Superior temporal gyrus (tissue), 1 donor: ENCODE data around the gene LSM2.
"Not testable (repeated sequence)": the region's sequence is repeated elsewhere in the genome, so short reads cannot be mapped to it uniquely, and the experiment has no call there.

Experiments used
- DNase-seq: peaks from one replicate; pipeline ENCODE4 v3.0.0-alpha.2; 2016; ENCODE audit errors: extremely low spot score

LSM2 gene

GRCh38 chr6:31806470-31807272 lies at the start of gene LSM2:
Gene LSM2, minus strand, starts transcription at chr6:31806966. Its CDS starts 209 bp downstream, at chr6:31806757.
- DNase-seq = peak; percentile 98

- DNase-seq = not testable (repeated sequence)
Observed at GRCh38 chr6:31851980-31852718, 45.4 kb upstream of the LSM2 start.

- DNase-seq = no peak
Observed at GRCh38 chr6:31851485-31851832, 44.7 kb upstream of the LSM2 start.

- no peak for DNase-seq
Observed at GRCh38 chr6:31850765-31851484, 44.2 kb upstream of the LSM2 start.

- DNase-seq = no peak
Observed at GRCh38 chr6:31847276-31847978, 40.7 kb upstream of the LSM2 start.

DNA sequence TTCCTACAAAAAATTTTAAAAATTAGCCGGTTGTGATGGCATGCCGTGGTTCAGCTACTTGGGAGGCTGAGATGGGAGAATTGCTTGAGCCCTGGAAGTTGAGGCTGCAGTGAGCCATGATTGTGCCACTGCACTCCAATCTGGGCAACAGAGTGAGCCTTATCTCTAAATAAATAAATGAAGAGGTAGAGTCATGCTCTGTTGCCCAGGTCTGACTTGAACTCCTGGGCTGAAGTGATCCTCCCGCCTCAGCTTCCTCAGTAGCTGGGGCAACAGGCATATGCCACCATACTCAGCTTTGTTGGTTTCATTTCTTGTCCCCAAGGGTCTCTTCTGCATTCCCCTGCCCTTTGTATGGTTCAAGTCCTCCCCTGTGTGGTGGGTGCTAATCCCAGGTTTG lies 37.7 kb upstream of the LSM2 start:
- DNase-seq = no peak

- DNase-seq = no peak
Observed at GRCh38 chr6:31842053-31842452, 35.3 kb upstream of the LSM2 start.

- not testable (repeated sequence) for DNase-seq
Observed at GRCh38 chr6:31839779-31840126, 33.0 kb upstream of the LSM2 start.

DNA sequence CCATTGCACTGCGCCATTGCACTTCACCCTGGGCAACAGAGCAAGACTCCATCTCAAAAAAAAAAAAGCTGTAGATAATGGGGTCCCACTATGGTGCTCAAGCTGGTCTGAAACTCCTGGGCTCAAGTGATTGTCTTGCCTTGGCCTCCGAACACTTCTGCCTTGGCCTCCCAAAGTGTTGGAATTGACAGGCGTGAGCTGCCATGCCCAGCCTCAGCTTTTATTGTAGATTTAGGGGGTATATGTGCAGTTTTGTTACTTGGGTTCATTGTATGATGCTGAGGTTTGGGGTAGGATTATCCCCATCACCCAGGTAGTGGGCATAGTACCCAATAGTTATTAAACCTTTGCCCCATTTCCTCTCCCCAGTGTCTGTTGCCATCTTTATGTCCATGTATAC lies 32.2 kb upstream of the LSM2 start:
- DNase-seq = no peak

GRCh38 chr6:31838114-31838553 lies 31.4 kb upstream of the LSM2 start:
- DNase-seq = not testable (repeated sequence)

GRCh38 chr6:31837369-31838113 lies 30.8 kb upstream of the LSM2 start:
- DNase-seq = no peak

- no peak for DNase-seq
Observed at GRCh38 chr6:31836474-31837368, 30.0 kb upstream of the LSM2 start.

DNA sequence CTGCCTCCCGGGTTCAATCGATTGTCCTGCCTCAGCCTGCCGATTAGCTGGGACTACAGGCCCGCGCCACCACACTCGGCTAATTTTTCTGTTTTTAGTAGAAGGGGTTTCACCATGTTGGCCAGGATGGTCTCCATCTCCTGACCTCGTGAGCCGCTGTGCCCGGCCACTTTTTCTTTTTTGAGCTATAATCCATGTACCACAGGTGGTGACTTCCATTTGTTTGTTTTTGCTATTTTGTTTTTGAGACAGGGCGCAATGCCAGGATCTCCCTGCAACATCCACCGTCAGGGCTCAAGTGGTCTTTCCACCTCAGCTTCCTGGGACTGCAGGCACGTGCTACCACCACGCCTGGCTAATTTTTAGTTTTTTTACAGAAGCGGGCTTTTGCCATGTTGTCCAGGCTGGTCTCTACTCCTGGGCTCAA lies 29.3 kb upstream of the LSM2 start:
- DNase-seq = no peak

GRCh38 chr6:31834367-31835250 lies 27.8 kb upstream of the LSM2 start:
- peak; percentile 92 for DNase-seq

- DNase-seq = no peak
Observed at GRCh38 chr6:31831350-31832215, 24.8 kb upstream of the LSM2 start.

DNA sequence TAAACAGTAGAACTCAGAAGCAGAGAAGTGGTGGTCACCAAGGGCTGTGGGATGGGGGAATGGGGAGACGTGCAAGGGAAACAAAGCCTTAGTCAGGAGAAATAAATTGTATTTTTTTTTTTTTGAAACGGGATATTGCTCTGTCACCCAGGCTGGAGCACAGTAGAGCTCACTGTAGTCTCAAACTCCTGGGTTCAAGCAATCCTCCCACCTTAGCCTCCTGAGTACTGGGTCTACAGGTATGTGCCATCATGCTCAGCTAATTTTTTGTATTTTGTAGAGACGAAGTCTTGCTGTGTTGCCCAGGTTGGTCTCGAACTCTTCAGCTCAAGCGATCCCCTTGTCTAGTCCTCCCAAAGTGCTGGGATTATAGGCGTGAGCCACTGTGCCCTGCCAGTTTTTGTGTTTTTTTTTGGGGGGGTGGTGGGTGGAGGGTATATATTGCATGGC lies 24.1 kb upstream of the LSM2 start:
- DNase-seq = no peak

DNA sequence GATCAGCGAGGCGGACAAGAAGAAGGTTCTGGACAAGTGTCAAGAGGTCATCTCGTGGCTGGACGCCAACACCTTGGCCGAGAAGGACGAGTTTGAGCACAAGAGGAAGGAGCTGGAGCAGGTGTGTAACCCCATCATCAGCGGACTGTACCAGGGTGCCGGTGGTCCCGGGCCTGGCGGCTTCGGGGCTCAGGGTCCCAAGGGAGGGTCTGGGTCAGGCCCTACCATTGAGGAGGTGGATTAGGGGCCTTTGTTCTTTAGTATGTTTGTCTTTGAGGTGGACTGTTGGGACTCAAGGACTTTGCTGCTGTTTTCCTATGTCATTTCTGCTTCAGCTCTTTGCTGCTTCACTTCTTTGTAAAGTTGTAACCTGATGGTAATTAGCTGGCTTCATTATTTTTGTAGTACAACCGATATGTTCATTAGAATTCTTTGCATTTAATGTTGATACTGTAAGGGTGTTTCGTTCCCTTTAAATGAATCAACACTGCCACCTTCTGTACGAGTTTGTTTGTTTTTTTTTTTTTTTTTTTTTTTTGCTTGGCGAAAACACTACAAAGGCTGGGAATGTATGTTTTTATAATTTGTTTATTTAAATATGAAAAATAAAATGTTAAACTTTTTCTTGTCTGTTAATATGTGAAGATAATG lies 23.0 kb upstream of the LSM2 start:
- DNase-seq = peak; percentile 92
